ENCODE data around the gene GJD4. TPM values are rescaled to one million over a fixed set of nuclear protein-coding genes. Genes with fewer than 3 reads are reported as not detected.

Gene GJD4
- polyA plus RNA-seq, 2 of the 4 experiments (the other 2 are of a cell fraction) = not detected

DNA sequence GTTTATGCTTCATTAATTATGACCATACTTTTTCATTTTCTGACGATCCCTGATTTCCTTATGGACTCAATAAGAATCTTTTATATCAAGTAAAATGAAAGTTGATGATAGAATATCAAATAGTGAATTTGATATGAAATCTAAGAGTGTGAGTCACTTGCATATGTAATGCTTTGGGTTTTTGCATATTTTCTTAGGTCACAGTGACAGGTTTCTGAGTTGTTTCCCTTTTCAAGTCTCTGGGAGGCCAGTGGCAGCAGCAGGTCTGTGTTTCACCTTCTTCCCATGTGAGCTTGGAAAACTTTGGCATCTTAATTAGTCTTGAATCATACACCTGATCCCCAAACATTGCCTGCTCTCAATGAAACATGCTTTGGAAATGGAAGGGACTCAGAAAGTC, 34.7 kb upstream of the GJD4 start (continued):
- TF ChIP-seq, protein P1, sequence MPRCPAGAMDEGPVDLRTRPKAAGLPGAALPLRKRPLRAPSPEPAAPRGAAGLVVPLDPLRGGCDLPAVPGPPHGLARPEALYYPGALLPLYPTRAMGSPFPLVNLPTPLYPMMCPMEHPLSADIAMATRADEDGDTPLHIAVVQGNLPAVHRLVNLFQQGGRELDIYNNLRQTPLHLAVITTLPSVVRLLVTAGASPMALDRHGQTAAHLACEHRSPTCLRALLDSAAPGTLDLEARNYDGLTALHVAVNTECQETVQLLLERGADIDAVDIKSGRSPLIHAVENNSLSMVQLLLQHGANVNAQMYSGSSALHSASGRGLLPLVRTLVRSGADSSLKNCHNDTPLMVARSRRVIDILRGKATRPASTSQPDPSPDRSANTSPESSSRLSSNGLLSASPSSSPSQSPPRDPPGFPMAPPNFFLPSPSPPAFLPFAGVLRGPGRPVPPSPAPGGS (IDR thresholded peaks at IDR 0.05) = no peak

DNA sequence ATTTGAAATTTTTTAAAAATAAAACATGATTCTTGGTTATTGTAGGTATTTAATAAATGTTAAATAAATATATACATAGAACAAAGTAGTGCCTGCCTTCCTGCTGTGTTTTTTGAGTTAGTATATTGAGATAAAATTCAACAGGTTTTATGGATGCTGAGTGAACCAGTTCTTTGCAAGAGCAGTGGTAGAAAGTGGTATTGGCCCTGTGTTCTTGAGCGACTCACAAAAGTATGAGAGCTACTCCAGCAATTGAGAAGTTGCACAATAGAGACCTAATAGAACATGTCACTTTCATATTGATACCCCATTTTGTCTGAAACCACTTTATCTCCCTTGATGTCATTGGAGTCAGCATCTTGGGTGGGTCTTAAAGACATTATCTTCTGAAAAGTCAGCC, 32.6 kb upstream of the GJD4 start:
- WGBS (ENCODE audit: missing lambda C conversion rate) = 91% methylated on average over 1 of the region's 1 CpG
- no peak overlapping the region for H3K27ac ChIP-seq
- no peak overlapping the region for H3K4me3 ChIP-seq
- no peaks in the 10 kb centered on the region for H3K9me3 ChIP-seq
- ATAC-seq = no peak
- TF ChIP-seq ZNF302 (CRISPR knock-in tag; IDR thresholded peaks at IDR 0.05) (no peak), ZFP36 (IDR thresholded peaks at IDR 0.05; ENCODE audit: borderline replicate concordance, partially characterized antibody) (no peak), POLR2A (IDR thresholded peaks at IDR 0.05; ENCODE audit: low read length) (no peak)
- TF ChIP-seq, protein P2, sequence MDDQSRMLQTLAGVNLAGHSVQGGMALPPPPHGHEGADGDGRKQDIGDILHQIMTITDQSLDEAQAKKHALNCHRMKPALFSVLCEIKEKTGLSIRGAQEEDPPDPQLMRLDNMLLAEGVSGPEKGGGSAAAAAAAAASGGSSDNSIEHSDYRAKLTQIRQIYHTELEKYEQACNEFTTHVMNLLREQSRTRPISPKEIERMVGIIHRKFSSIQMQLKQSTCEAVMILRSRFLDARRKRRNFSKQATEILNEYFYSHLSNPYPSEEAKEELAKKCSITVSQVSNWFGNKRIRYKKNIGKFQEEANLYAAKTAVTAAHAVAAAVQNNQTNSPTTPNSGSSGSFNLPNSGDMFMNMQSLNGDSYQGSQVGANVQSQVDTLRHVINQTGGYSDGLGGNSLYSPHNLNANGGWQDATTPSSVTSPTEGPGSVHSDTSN (IDR thresholded peaks at IDR 0.05) = no peak
- TF ChIP-seq, protein P3, sequence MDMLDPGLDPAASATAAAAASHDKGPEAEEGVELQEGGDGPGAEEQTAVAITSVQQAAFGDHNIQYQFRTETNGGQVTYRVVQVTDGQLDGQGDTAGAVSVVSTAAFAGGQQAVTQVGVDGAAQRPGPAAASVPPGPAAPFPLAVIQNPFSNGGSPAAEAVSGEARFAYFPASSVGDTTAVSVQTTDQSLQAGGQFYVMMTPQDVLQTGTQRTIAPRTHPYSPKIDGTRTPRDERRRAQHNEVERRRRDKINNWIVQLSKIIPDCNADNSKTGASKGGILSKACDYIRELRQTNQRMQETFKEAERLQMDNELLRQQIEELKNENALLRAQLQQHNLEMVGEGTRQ (IDR thresholded peaks at IDR 0.05) = no peak
- TF ChIP-seq, protein P4, sequence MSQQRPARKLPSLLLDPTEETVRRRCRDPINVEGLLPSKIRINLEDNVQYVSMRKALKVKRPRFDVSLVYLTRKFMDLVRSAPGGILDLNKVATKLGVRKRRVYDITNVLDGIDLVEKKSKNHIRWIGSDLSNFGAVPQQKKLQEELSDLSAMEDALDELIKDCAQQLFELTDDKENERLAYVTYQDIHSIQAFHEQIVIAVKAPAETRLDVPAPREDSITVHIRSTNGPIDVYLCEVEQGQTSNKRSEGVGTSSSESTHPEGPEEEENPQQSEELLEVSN (IDR thresholded peaks at IDR 0.05; ENCODE audit: borderline replicate concordance, low read depth) = no peak
- FAIRE-seq = no peak
- no peak overlapping the region for H3K4me2 ChIP-seq
- ChIA-PET POLR2A (no interaction called here), CTCF (interaction anchor here (1.0 to 3.7 kb wide), 2 partner anchors 10 to 309 kb away, joined by 3 to 19 read pairs; no protein-coding TSS in a partner anchor)
- DNase-seq (ENCODE audit: low read depth in 1 of 2, low spot score in 1 of 2) = no peak
- no peaks in the 10 kb centered on the region for H3K4me1 ChIP-seq

DNA sequence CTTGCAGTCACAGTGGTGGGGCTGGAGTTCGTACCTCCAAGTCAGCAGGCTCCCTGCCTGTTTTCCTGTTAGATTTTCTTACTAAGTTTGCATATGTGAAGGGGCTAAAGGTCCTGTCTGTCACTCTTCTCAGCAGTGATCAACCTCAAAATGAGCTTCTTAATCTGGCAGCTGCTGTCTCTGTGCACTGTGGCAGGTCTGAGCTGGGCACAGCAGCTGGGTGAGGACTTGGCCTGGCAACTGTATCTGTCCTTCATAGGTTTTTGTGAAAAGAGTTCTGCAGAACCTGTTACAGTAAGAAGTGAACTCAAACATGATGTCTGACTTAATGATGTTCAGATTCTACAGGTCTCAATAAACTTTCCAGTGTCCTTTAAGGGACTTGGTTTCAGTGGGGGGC, 31.3 kb upstream of the GJD4 start:
- Histone ChIP-seq H3K27ac (no peak overlapping the region), H3K4me3 (no peak overlapping the region), H3K9me3 (no peaks in the 10 kb centered on the region), H3K4me1 (no peaks in the 10 kb centered on the region), H3K4me2 (no peak overlapping the region)
- ChIA-PET POLR2A (no interaction called here), CTCF (interaction anchor here (1.2 to 3.7 kb wide), 2 partner anchors 11 to 40 kb away, joined by 3 to 19 read pairs; no protein-coding TSS in a partner anchor)
- FAIRE-seq (no peak), DNase-seq (ENCODE audit: low read depth in 1 of 2, low spot score in 1 of 2) (no peak), ATAC-seq (no peak)
- TF ChIP-seq, protein P5, sequence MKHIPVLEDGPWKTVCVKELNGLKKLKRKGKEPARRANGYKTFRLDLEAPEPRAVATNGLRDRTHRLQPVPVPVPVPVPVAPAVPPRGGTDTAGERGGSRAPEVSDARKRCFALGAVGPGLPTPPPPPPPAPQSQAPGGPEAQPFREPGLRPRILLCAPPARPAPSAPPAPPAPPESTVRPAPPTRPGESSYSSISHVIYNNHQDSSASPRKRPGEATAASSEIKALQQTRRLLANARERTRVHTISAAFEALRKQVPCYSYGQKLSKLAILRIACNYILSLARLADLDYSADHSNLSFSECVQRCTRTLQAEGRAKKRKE (CRISPR knock-in tag; IDR thresholded peaks at IDR 0.05; ENCODE audit: low read depth) = no peak
- TF ChIP-seq HOXB13 (CRISPR knock-in tag; IDR thresholded peaks at IDR 0.05; ENCODE audit: low read depth) (no peak), NR3C1 (IDR thresholded peaks at IDR 0.05) (no peak), CHD4 (IDR thresholded peaks at IDR 0.05; ENCODE audit: borderline replicate concordance) (no peak), PHF8 (IDR thresholded peaks at IDR 0.05; ENCODE audit: borderline replicate concordance, low read depth) (no peak), JUNB (IDR thresholded peaks at IDR 0.05) (no peak), TP53 (CRISPR knock-in tag; IDR thresholded peaks at IDR 0.05) (no peak), POLR2AphosphoS2 (conservative IDR thresholded peaks at IDR 0.05; ENCODE audit: low read length) (no peak), CBX8 (IDR thresholded peaks at IDR 0.05) (no peak)
- 92% methylated on average over 1 of the region's 1 CpG for WGBS (ENCODE audit: missing lambda C conversion rate)

DNA sequence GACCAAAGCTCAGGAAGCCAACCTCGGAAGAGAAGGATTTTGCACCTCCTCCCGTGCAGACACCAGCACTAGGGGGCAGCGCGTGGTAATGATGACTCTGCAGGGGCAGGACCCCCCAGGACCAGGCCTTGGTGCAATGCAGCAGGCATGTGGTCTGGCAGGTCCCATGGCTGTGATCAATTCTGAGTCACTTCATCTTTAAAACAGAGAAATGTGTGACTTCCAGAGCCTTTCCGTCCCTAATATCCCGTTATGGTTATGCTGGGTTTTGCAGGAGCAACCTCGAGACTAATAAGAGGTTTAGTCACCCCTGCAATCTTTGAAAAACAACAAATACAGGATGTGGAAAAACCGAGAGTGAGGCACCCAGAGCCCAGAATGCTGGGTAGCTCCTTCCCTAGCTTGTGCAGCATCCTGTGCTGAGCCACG, 30.2 kb upstream of the GJD4 start:
- ChIA-PET CTCF (interaction anchor here (0.6 to 3.7 kb wide), 5 partner anchors 8 to 749 kb away, joined by 3 to 19 read pairs (median 4); no protein-coding TSS in a partner anchor), POLR2A (no interaction called here)
- Histone ChIP-seq H3K9me3 (no peaks in the 10 kb centered on the region), H3K27ac (no peak overlapping the region), H3K4me3 (no peak overlapping the region), H3K4me2 (no peak overlapping the region), H3K4me1 (no peaks in the 10 kb centered on the region)
- no peak for DNase-seq (ENCODE audit: low read depth in 1 of 2, low spot score in 1 of 2)
- TF ChIP-seq, protein P6, sequence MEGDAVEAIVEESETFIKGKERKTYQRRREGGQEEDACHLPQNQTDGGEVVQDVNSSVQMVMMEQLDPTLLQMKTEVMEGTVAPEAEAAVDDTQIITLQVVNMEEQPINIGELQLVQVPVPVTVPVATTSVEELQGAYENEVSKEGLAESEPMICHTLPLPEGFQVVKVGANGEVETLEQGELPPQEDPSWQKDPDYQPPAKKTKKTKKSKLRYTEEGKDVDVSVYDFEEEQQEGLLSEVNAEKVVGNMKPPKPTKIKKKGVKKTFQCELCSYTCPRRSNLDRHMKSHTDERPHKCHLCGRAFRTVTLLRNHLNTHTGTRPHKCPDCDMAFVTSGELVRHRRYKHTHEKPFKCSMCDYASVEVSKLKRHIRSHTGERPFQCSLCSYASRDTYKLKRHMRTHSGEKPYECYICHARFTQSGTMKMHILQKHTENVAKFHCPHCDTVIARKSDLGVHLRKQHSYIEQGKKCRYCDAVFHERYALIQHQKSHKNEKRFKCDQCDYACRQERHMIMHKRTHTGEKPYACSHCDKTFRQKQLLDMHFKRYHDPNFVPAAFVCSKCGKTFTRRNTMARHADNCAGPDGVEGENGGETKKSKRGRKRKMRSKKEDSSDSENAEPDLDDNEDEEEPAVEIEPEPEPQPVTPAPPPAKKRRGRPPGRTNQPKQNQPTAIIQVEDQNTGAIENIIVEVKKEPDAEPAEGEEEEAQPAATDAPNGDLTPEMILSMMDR (IDR thresholded peaks at IDR 0.05) = no peak
- TF ChIP-seq HDAC2 (IDR thresholded peaks at IDR 0.05) = no peak
- TF ChIP-seq, protein P7, sequence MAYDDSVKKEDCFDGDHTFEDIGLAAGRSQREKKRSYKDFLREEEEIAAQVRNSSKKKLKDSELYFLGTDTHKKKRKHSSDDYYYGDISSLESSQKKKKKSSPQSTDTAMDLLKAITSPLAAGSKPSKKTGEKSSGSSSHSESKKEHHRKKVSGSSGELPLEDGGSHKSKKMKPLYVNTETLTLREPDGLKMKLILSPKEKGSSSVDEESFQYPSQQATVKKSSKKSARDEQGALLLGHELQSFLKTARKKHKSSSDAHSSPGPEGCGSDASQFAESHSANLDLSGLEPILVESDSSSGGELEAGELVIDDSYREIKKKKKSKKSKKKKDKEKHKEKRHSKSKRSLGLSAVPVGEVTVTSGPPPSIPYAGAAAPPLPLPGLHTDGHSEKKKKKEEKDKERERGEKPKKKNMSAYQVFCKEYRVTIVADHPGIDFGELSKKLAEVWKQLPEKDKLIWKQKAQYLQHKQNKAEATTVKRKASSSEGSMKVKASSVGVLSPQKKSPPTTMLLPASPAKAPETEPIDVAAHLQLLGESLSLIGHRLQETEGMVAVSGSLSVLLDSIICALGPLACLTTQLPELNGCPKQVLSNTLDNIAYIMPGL (CRISPR knock-in tag; IDR thresholded peaks at IDR 0.05; ENCODE audit: borderline replicate concordance) = no peak
- TF ChIP-seq HOXB5 (CRISPR knock-in tag; IDR thresholded peaks at IDR 0.05) = no peak
- no peak for TF ChIP-seq ZFP36 (IDR thresholded peaks at IDR 0.05; ENCODE audit: borderline replicate concordance, partially characterized antibody)
- TF ChIP-seq, protein P2 (IDR thresholded peaks at IDR 0.05) = no peak
- 85% methylated on average over 9 of the region's 9 CpGs for WGBS (ENCODE audit: missing lambda C conversion rate)
- ATAC-seq = peak in 1 of 2 experiments; percentile 43; a peak in 2 of 6 replicates
- no peak for FAIRE-seq
